ENCODE results near the gene HJURP. TPM values are rescaled to one million over a fixed set of nuclear protein-coding genes. Genes with fewer than 3 reads are reported as not detected.

HJURP gene
- total and polyA plus RNA-seq, 9 of the 15 experiments (the other 6 are each of a cell fraction or from before 2014, with no cell fraction given): 13.8 to 102 (median 28.3) TPM

DNA sequence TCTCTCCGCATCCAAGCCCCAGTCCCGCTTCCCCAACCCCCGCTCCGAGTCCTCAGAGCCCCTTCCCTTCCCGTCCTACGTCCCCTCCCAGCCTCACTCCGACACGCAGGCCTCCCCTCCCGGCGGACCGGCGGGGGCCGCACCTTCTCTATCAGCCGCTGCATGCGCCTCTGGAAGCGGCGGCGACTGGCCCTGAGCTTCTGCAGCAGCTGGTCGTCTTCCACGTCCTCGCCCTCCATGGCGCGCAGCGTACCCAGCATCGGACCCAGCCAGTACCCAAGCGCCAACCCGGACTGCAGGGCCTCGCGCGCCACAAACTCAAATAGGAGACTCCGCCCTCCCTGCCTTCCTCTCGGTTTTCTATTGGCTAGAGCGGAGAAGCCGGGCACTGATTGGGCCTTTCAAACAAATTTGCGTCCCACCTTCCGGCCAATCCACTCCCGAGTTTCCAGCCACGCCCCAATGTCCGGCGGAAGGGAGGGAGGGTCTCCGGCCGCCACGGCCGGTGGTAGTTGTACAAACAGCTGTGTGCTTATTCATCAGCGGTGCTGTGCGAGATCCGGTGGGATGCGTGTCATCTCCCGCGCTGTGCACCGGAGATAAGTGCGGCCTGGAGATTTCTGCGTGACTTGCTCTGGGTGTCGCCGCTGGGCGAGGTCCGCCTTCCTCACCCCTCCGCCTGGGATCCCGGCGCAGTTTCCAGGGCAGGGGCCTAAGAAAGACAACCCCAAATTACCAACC, at the start of gene HJURP (continued):
- TF ChIP-seq NFYB (IDR thresholded peaks at IDR 0.05; ENCODE audit: extremely low read depth, insufficient read length) (peak; percentile 60), RCOR1 (IDR thresholded peaks at IDR 0.05; ENCODE audit: borderline replicate concordance in 1 of 2, low read depth in 2 of 2, low read length in 2 of 2) (peak; percentile 18 to 69; a peak in 3 of 4 replicates), RNF2 (IDR thresholded peaks at IDR 0.05) (peak; percentile 75; the same call in 1 of the 2 replicates), ZNF212 (CRISPR knock-in tag; IDR thresholded peaks at IDR 0.05) (no peak), MYBL2 (IDR thresholded peaks at IDR 0.05; ENCODE audit: low read depth) (peak; percentile 97), MYBL2 (CRISPR knock-in tag; IDR thresholded peaks at IDR 0.05; ENCODE audit: borderline replicate concordance) (peak; percentile 89; the same call in 1 of the 2 replicates), ARNT (IDR thresholded peaks at IDR 0.05) (0 out of 4 replicates have a peak, but pooled peaks of 1 of the 2 experiments have one; percentile 32), SMARCB1 (IDR thresholded peaks at IDR 0.05; ENCODE audit: insufficient read length, low read depth) (no peak), TRIM24 (IDR thresholded peaks at IDR 0.05) (peak; percentile 47 to 70; a peak in 2 of 4 replicates), CBX8 (IDR thresholded peaks at IDR 0.05; ENCODE audit: borderline replicate concordance, extremely low read depth, low read depth, low read length, poor library complexity, severe bottlenecking) (no peak)
- TF ChIP-seq, protein P1, sequence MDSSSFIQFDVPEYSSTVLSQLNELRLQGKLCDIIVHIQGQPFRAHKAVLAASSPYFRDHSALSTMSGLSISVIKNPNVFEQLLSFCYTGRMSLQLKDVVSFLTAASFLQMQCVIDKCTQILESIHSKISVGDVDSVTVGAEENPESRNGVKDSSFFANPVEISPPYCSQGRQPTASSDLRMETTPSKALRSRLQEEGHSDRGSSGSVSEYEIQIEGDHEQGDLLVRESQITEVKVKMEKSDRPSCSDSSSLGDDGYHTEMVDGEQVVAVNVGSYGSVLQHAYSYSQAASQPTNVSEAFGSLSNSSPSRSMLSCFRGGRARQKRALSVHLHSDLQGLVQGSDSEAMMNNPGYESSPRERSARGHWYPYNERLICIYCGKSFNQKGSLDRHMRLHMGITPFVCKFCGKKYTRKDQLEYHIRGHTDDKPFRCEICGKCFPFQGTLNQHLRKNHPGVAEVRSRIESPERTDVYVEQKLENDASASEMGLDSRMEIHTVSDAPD (CRISPR knock-in tag; IDR thresholded peaks at IDR 0.05): no peak
- TF ChIP-seq, protein P2, sequence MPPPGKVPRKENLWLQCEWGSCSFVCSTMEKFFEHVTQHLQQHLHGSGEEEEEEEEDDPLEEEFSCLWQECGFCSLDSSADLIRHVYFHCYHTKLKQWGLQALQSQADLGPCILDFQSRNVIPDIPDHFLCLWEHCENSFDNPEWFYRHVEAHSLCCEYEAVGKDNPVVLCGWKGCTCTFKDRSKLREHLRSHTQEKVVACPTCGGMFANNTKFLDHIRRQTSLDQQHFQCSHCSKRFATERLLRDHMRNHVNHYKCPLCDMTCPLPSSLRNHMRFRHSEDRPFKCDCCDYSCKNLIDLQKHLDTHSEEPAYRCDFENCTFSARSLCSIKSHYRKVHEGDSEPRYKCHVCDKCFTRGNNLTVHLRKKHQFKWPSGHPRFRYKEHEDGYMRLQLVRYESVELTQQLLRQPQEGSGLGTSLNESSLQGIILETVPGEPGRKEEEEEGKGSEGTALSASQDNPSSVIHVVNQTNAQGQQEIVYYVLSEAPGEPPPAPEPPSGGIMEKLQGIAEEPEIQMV (tag; conservative IDR thresholded peaks at IDR 0.05; ENCODE audit: low read depth): no peak
- TF ChIP-seq, protein P3, sequence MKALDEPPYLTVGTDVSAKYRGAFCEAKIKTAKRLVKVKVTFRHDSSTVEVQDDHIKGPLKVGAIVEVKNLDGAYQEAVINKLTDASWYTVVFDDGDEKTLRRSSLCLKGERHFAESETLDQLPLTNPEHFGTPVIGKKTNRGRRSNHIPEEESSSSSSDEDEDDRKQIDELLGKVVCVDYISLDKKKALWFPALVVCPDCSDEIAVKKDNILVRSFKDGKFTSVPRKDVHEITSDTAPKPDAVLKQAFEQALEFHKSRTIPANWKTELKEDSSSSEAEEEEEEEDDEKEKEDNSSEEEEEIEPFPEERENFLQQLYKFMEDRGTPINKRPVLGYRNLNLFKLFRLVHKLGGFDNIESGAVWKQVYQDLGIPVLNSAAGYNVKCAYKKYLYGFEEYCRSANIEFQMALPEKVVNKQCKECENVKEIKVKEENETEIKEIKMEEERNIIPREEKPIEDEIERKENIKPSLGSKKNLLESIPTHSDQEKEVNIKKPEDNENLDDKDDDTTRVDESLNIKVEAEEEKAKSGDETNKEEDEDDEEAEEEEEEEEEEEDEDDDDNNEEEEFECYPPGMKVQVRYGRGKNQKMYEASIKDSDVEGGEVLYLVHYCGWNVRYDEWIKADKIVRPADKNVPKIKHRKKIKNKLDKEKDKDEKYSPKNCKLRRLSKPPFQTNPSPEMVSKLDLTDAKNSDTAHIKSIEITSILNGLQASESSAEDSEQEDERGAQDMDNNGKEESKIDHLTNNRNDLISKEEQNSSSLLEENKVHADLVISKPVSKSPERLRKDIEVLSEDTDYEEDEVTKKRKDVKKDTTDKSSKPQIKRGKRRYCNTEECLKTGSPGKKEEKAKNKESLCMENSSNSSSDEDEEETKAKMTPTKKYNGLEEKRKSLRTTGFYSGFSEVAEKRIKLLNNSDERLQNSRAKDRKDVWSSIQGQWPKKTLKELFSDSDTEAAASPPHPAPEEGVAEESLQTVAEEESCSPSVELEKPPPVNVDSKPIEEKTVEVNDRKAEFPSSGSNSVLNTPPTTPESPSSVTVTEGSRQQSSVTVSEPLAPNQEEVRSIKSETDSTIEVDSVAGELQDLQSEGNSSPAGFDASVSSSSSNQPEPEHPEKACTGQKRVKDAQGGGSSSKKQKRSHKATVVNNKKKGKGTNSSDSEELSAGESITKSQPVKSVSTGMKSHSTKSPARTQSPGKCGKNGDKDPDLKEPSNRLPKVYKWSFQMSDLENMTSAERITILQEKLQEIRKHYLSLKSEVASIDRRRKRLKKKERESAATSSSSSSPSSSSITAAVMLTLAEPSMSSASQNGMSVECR (CRISPR knock-in tag; IDR thresholded peaks at IDR 0.05): peak; percentile 82
- TF ChIP-seq, protein P4, sequence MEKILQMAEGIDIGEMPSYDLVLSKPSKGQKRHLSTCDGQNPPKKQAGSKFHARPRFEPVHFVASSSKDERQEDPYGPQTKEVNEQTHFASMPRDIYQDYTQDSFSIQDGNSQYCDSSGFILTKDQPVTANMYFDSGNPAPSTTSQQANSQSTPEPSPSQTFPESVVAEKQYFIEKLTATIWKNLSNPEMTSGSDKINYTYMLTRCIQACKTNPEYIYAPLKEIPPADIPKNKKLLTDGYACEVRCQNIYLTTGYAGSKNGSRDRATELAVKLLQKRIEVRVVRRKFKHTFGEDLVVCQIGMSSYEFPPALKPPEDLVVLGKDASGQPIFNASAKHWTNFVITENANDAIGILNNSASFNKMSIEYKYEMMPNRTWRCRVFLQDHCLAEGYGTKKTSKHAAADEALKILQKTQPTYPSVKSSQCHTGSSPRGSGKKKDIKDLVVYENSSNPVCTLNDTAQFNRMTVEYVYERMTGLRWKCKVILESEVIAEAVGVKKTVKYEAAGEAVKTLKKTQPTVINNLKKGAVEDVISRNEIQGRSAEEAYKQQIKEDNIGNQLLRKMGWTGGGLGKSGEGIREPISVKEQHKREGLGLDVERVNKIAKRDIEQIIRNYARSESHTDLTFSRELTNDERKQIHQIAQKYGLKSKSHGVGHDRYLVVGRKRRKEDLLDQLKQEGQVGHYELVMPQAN (IDR thresholded peaks at IDR 0.05; ENCODE audit: borderline replicate concordance): peak; percentile 89
- TF ChIP-seq, protein P5, sequence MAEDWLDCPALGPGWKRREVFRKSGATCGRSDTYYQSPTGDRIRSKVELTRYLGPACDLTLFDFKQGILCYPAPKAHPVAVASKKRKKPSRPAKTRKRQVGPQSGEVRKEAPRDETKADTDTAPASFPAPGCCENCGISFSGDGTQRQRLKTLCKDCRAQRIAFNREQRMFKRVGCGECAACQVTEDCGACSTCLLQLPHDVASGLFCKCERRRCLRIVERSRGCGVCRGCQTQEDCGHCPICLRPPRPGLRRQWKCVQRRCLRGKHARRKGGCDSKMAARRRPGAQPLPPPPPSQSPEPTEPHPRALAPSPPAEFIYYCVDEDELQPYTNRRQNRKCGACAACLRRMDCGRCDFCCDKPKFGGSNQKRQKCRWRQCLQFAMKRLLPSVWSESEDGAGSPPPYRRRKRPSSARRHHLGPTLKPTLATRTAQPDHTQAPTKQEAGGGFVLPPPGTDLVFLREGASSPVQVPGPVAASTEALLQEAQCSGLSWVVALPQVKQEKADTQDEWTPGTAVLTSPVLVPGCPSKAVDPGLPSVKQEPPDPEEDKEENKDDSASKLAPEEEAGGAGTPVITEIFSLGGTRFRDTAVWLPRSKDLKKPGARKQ (CRISPR knock-in tag; IDR thresholded peaks at IDR 0.05): no peak

Data from K562 (cell line).